GM23338 (cell line): Measurements from ENCODE around the gene TRIP10. TPM values are rescaled to one million over a fixed set of nuclear protein-coding genes. Genes with fewer than 3 reads are reported as not detected.

Source experiments
- ATAC-seq: fragments of 200-7000 bp; cut with Tn5 transposase; 3 replicates; pipeline ENCODE4 v1.9.1; 2020
- DNase-seq: peaks from one replicate; pipeline ENCODE4 v3.0.0-alpha.2; 2015; ENCODE audit warnings: low spot score
- H2AFZ ChIP-seq: fragments of 200-600 bp; sonication (generic); 2 replicates; pipeline ENCODE4 v1.8.0; 2016; ENCODE audit warnings: antibody characterized with exemption, mild to moderate bottlenecking, moderate library complexity
- H3F3A ChIP-seq: fragments of 200-600 bp; sonication (generic); replicated peaks from 2 replicates; pipeline ENCODE4 v1.8.0; 2017; ENCODE audit warnings: antibody characterized with exemption, mixed run types, low read depth
- H3K27ac ChIP-seq: fragments of 200-600 bp; sonication (generic); 2 replicates; pipeline ENCODE4 v1.6.1; 2016; ENCODE audit warnings: low read depth
- H3K27me3 ChIP-seq: fragments of 200-600 bp; sonication (generic); 2 replicates; pipeline ENCODE4 v1.8.0; 2016; ENCODE audit warnings: mild to moderate bottlenecking, mixed run types, moderate library complexity; ENCODE audit not compliant: insufficient read depth
- H3K36me3 ChIP-seq: fragments of 200-600 bp; sonication (generic); 2 replicates; pipeline ENCODE4 v1.8.0; 2016; ENCODE audit warnings: mild to moderate bottlenecking; ENCODE audit not compliant: insufficient read depth
- H3K4me1 ChIP-seq: fragments of 200-600 bp; sonication (generic); 2 replicates; pipeline ENCODE4 v1.8.0; 2016; ENCODE audit warnings: mild to moderate bottlenecking, moderate library complexity; ENCODE audit not compliant: insufficient read depth
- H3K4me2 ChIP-seq: fragments of 200-600 bp; sonication (generic); 2 replicates; pipeline ENCODE4 v1.7.1; 2017; ENCODE audit warnings: mixed run types
- H3K4me3 ChIP-seq: fragments of 200-600 bp; sonication (generic); 2 replicates; pipeline ENCODE4 v1.6.1; 2016; ENCODE audit warnings: mixed run types
- H3K79me2 ChIP-seq: fragments of 200-600 bp; sonication (generic); replicated peaks from 2 replicates; pipeline ENCODE4 v1.8.0; 2017; ENCODE audit warnings: mild to moderate bottlenecking; ENCODE audit not compliant: insufficient read depth
- H3K9me2 ChIP-seq: fragments of 200-600 bp; sonication (generic); 2 replicates; pipeline ENCODE4 v1.8.0; 2017; ENCODE audit not compliant: insufficient read depth
- H4K20me1 ChIP-seq: fragments of 200-600 bp; sonication (generic); replicated peaks from 2 replicates; pipeline ENCODE4 v1.8.0; 2017; ENCODE audit warnings: mild to moderate bottlenecking; ENCODE audit not compliant: insufficient read depth
- H3K27ac Mint-ChIP-seq: 2 replicates; pipeline ENCODE4 v1.8.0; 2020; ENCODE audit warnings: inconsistent platforms, mild to moderate bottlenecking, moderate library complexity, mixed read lengths
- H3K27me3 Mint-ChIP-seq: 3 replicates; pipeline ENCODE4 v1.8.0; 2022; ENCODE audit warnings: low read depth, mild to moderate bottlenecking, moderate library complexity, mixed read lengths, inconsistent platforms; ENCODE audit not compliant: insufficient read depth, poor library complexity
- H3K36me3 Mint-ChIP-seq: 3 replicates; pipeline ENCODE4 v1.8.0; 2021; ENCODE audit warnings: low read depth, mild to moderate bottlenecking, inconsistent platforms, moderate library complexity, mixed read lengths
- H3K4me1 Mint-ChIP-seq: 3 replicates; pipeline ENCODE4 v1.8.0; 2020; ENCODE audit warnings: mild to moderate bottlenecking, inconsistent platforms, mixed read lengths
- H3K4me3 Mint-ChIP-seq: 3 replicates; pipeline ENCODE4 v1.8.0; 2021; ENCODE audit warnings: moderate library complexity, mild to moderate bottlenecking, inconsistent platforms, mixed read lengths
- H3K9me3 Mint-ChIP-seq: 3 replicates; pipeline ENCODE4 v1.8.0; 2020; ENCODE audit warnings: moderate library complexity, mild to moderate bottlenecking, inconsistent platforms, mixed read lengths
- CREB1 ChIP-seq: fragments of 250-450 bp; sonication (Bioruptor Pico); IDR thresholded peaks from 2 replicates; pipeline ENCODE4 v1.5.0; 2020; ENCODE audit warnings: low read depth, mild to moderate bottlenecking, moderate library complexity
- EZH2phosphoT487 ChIP-seq: fragments of 200-600 bp; sonication (generic); IDR thresholded peaks from one replicate; pipeline ENCODE4 v1.8.1; 2018; ENCODE audit warnings: antibody characterized with exemption; ENCODE audit not compliant: unreplicated experiment
- NANOG ChIP-seq: IDR thresholded peaks from 2 replicates; pipeline ENCODE4 v1.6.1; 2016; ENCODE audit warnings: antibody characterized with exemption, borderline replicate concordance
- ZNF114 ChIP-seq: fragments of 250-450 bp; sonication (Bioruptor Pico); IDR thresholded peaks from 2 replicates; pipeline ENCODE4 v1.5.0; 2020; ENCODE audit warnings: mild to moderate bottlenecking, moderate library complexity
- ZNF462 ChIP-seq: fragments of 250-450 bp; sonication (Bioruptor Pico); IDR thresholded peaks from 2 replicates; pipeline ENCODE4 v1.5.0; 2020; ENCODE audit warnings: mild to moderate bottlenecking, moderate library complexity
- polyA plus RNA-seq: library from polyadenylated mRNA; unstranded; fragments of >200 nt; fragmentation: Nextera tagmentation; extraction: Ambion mirVana; gene quantifications from 2 replicates; pipeline ENCODE4 v1.2.1, GENCODE V29; 2016
- total RNA-seq: library from RNA; depleted of rRNA; stranded (reverse); fragments of >200 nt; shearing (Covaris generic); gene quantifications from 2 replicates; pipeline ENCODE4 v1.2.3, GENCODE V29; 2014

Gene TRIP10
- total and polyA plus RNA-seq, 2 experiments from 2014 or later = 56.8 to 68.5 TPM

- no peak for TF ChIP-seq ZNF462 (CRISPR knock-in tag)
- TF ChIP-seq ZNF114 = no peak
These were observed 33.9 kb downstream of the TRIP10 start (continued) for GRCh38 chr19:6773323-6773931.

DNA sequence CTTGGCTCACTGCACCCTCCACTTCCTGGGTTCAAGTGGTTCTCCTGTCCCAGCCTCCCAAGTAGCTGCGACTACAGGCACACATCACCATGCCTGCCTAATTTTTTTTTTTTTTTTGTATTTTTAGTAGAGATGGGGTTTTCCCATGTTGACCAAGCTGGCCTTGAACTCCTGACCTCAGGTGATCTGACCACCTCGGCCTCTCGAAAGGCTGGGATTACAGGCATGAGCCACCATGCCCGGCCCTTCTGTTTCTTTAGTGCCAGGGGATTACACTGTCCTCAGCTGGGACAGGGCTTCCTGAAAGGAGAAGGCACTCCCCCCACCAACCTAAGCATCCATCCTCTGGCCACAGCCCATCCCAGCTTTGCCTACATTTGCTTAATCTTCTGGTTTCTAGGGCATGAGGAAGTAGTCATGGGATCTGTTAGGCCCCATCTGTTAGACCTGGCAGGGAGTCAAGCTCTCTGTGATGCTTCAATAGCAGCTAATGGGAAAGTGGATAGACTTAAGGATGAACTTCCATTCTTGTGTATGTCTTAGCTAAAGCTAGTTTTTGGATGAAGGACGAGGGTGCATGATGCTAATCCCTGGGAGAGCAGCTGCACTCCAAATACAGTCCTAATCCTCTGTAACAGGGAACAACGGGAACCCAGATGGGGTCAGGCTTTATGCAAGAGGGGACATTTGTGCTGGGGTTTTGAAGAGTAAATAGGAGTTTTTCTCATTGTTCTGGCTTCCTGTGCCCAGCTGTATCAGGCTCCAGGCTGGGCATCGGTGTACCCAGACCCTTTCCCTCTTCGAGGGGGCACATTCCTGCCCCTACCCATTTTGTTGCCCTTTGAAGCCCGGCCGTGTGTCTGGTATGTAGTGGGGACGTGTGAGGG is 35.6 kb downstream of the TRIP10 start:
- Mint-ChIP-seq H3K27me3 (peaks cover 12% of the 10 kb centered on the region), H3K36me3 (peaks cover 36% of the 10 kb centered on the region), H3K4me3 (no peak overlapping the region), H3K4me1 (no peaks in the 10 kb centered on the region), H3K27ac (no peak overlapping the region), H3K9me3 (peaks cover 72% of the 10 kb centered on the region)
- no peaks in the 10 kb centered on the region for H3K79me2 ChIP-seq
- no peaks in the 10 kb centered on the region for H3K36me3 ChIP-seq
- H3K4me1 ChIP-seq = peaks cover 10% of the 10 kb centered on the region; the same call in 1 of the 2 replicates
- H2AFZ ChIP-seq = no peak overlapping the region
- DNase-seq (no peak), ATAC-seq (no peak)
- H3K27me3 ChIP-seq = no peaks in the 10 kb centered on the region
- H3K9me2 ChIP-seq = no peaks in the 10 kb centered on the region
- no peak overlapping the region for H3K4me3 ChIP-seq
- H3K27ac ChIP-seq = no peak overlapping the region
- H3K4me2 ChIP-seq = no peak overlapping the region
- H3F3A ChIP-seq = no peaks in the 10 kb centered on the region
- no peaks in the 10 kb centered on the region for H4K20me1 ChIP-seq
- TF ChIP-seq EZH2phosphoT487 = no peak
- TF ChIP-seq NANOG = no peak
- TF ChIP-seq ZNF114 = no peak
- no peak for TF ChIP-seq ZNF462 (CRISPR knock-in tag)
- TF ChIP-seq CREB1 (CRISPR knock-in tag) = no peak
